ENCODE results near the gene BPI. TPM values are rescaled to one million over a fixed set of nuclear protein-coding genes. Genes with fewer than 3 reads are reported as not detected.

Gene BPI
- total and polyA plus RNA-seq, 2 donors (not counting 1 experiment from before 2014, with no cell fraction given) = 0.10 to 0.44 TPM

DNA sequence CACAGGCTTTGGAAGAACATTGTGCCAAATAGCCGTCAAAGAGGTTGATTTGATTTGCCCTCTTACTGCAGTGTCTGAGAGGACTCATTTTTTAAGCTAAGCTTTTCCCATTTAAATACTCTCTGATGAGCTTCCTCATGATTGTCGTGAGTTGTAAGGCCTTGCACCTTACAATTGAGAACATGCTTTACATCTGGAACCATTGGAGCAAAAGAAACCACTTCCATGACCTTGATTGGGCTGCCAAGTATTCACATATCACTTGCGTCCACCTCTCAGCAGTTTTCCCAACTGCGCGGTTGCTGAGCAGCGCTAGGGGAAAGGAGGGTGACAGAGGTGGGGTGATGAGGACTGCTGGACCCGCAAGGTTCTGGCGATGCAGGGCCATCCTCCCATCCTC is 30.1 kb downstream of the BPI start:
- no peak for DNase-seq
- H3K27ac Mint-ChIP-seq = no peak overlapping the region
- 83% methylated on average over 2 of the region's 8 CpGs for WGBS (ENCODE audit: insufficient coverage)

DNA sequence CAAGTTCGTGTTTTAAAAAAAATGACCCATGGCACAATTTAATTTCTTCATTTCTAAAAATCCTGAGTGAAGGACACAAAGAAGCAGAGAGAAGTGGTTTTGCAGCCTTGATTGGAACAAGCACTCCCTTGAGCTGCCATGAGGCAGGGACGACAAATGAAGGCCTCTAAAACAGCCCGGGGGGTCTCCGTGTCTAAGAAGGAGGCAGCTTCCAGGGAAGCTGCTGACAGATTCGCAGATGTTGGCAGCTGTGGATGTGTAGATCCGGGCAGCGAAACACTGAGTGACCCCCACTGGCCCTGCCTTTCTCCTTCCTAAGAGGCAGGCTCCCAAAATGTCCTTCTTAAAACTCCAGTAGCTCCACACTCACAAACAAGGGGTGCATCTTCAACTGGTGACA is 32.8 kb downstream of the BPI start:
- Mint-ChIP-seq H3K27me3 (peaks cover 33% of the 10 kb centered on the region), H3K27ac (no peak overlapping the region), H3K4me1 (no peaks in the 10 kb centered on the region), H3K4me3 (no peak overlapping the region), H3K9me3 (ENCODE audit: insufficient read depth) (peaks cover 3% of the 10 kb centered on the region)
- H3K79me2 ChIP-seq (ENCODE audit: control insufficient read depth, insufficient read depth, low read length) = no peaks in the 10 kb centered on the region
- H3K4me2 ChIP-seq (replicated peaks; ENCODE audit: low read depth, low read length, poor library complexity, severe bottlenecking) = no peak overlapping the region
- no peak overlapping the region for H2AFZ ChIP-seq (ENCODE audit: insufficient read depth, low read depth, low read length, poor library complexity, severe bottlenecking)
- DNase-seq (no peak), ATAC-seq (ENCODE audit: low read depth) (no peak)
- ChIA-PET POLR2A (no interaction called here), CTCF (no interaction called here)
- H3K27ac ChIP-seq (ENCODE audit: low read length in 2 of 2) = no peak overlapping the region
- WGBS (ENCODE audit: insufficient coverage) = 75% methylated on average over 7 of the region's 7 CpGs
- peaks cover 0 to 19% (median 11%) of the 10 kb centered on the region in 3 donors for H3K9me3 ChIP-seq (ENCODE audit: control extremely low read depth in 1 of 3, control insufficient read depth in 2 of 3, insufficient read depth in 1 of 3, low read length in 2 of 3)
- H3K9ac ChIP-seq (ENCODE audit: low read length) = no peak overlapping the region
- H4K20me1 ChIP-seq (ENCODE audit: control insufficient read depth, insufficient read depth, low read length, poor library complexity, severe bottlenecking) = no peaks in the 10 kb centered on the region
- H3K4me1 ChIP-seq (ENCODE audit: control insufficient read depth in 2 of 2, insufficient read depth in 2 of 2, low read length in 2 of 2) = no peaks in the 10 kb centered on the region
- H3K4me3 ChIP-seq (ENCODE audit: control extremely low read depth in 1 of 5, extremely low read depth in 1 of 5, insufficient read depth in 1 of 5, low read depth in 2 of 5, low read length in 4 of 5) = no peak overlapping the region
- TF ChIP-seq, protein P1, sequence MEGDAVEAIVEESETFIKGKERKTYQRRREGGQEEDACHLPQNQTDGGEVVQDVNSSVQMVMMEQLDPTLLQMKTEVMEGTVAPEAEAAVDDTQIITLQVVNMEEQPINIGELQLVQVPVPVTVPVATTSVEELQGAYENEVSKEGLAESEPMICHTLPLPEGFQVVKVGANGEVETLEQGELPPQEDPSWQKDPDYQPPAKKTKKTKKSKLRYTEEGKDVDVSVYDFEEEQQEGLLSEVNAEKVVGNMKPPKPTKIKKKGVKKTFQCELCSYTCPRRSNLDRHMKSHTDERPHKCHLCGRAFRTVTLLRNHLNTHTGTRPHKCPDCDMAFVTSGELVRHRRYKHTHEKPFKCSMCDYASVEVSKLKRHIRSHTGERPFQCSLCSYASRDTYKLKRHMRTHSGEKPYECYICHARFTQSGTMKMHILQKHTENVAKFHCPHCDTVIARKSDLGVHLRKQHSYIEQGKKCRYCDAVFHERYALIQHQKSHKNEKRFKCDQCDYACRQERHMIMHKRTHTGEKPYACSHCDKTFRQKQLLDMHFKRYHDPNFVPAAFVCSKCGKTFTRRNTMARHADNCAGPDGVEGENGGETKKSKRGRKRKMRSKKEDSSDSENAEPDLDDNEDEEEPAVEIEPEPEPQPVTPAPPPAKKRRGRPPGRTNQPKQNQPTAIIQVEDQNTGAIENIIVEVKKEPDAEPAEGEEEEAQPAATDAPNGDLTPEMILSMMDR (IDR thresholded peaks at IDR 0.05) = no peak
- no peak for TF ChIP-seq EZH2 (IDR thresholded peaks at IDR 0.05; ENCODE audit: borderline replicate concordance, insufficient read depth, low read depth, low read length, poor library complexity, severe bottlenecking)
- H3K36me3 ChIP-seq (replicated peaks in 1 of 2; ENCODE audit: control extremely low read depth in 1 of 2, control insufficient read depth in 1 of 2, extremely low read depth in 1 of 2, insufficient read depth in 2 of 2, low read length in 1 of 2) = no peaks in the 10 kb centered on the region
- intact Hi-C loops (cut with micrococcal nuclease) = no loop called here
- H3K27me3 ChIP-seq (replicated peaks in 1 of 4; ENCODE audit: control extremely low read depth in 1 of 4, control insufficient read depth in 3 of 4, insufficient read depth in 4 of 4, low read length in 3 of 4) = peaks cover 0 to 12% (median 3%) of the 10 kb centered on the region in 4 experiments

More for the DNA sequence above, 30.1 kb downstream of the BPI start:
- ChIA-PET CTCF (no interaction called here), POLR2A (no interaction called here)
- intact Hi-C loops (cut with micrococcal nuclease) = no loop called here
- no peak overlapping the region for H3K27ac ChIP-seq (ENCODE audit: low read length in 2 of 2)
- no peaks in the 10 kb centered on the region for H4K20me1 ChIP-seq (ENCODE audit: control insufficient read depth, insufficient read depth, low read length, poor library complexity, severe bottlenecking)
- H3K27me3 ChIP-seq (replicated peaks in 1 of 4; ENCODE audit: control extremely low read depth in 1 of 4, control insufficient read depth in 3 of 4, insufficient read depth in 4 of 4, low read length in 3 of 4) = peaks cover 0 to 21% (median 3%) of the 10 kb centered on the region in 4 experiments
- Mint-ChIP-seq H3K9me3 (ENCODE audit: insufficient read depth) (peaks cover 3% of the 10 kb centered on the region), H3K27me3 (peaks cover 32% of the 10 kb centered on the region), H3K4me3 (no peak overlapping the region), H3K4me1 (no peaks in the 10 kb centered on the region)
- H3K9ac ChIP-seq (ENCODE audit: low read length) = no peak overlapping the region
- ATAC-seq (ENCODE audit: low read depth) = no peak
- TF ChIP-seq, protein P1 (IDR thresholded peaks at IDR 0.05) = no peak
- no peak for TF ChIP-seq EZH2 (IDR thresholded peaks at IDR 0.05; ENCODE audit: borderline replicate concordance, insufficient read depth, low read depth, low read length, poor library complexity, severe bottlenecking)
- no peaks in the 10 kb centered on the region for H3K79me2 ChIP-seq (ENCODE audit: control insufficient read depth, insufficient read depth, low read length)
- peaks cover 0 to 22% (median 11%) of the 10 kb centered on the region in 3 donors for H3K9me3 ChIP-seq (ENCODE audit: control extremely low read depth in 1 of 3, control insufficient read depth in 2 of 3, insufficient read depth in 1 of 3, low read length in 2 of 3)
- no peaks in the 10 kb centered on the region for H3K4me1 ChIP-seq (ENCODE audit: control insufficient read depth in 2 of 2, insufficient read depth in 2 of 2, low read length in 2 of 2)
- H3K36me3 ChIP-seq (replicated peaks in 1 of 2; ENCODE audit: control extremely low read depth in 1 of 2, control insufficient read depth in 1 of 2, extremely low read depth in 1 of 2, insufficient read depth in 2 of 2, low read length in 1 of 2) = no peaks in the 10 kb centered on the region
- no peak overlapping the region for H3K4me3 ChIP-seq (ENCODE audit: control extremely low read depth in 1 of 5, extremely low read depth in 1 of 5, insufficient read depth in 1 of 5, low read depth in 2 of 5, low read length in 4 of 5)
- no peak overlapping the region for H3K4me2 ChIP-seq (replicated peaks; ENCODE audit: low read depth, low read length, poor library complexity, severe bottlenecking)
- no peak overlapping the region for H2AFZ ChIP-seq (ENCODE audit: insufficient read depth, low read depth, low read length, poor library complexity, severe bottlenecking)

All from B cell (primary cell).